H9 (cell line): ENCODE results near the gene ADGRF1. TPM values are rescaled to one million over a fixed set of nuclear protein-coding genes. Genes with fewer than 3 reads are reported as not detected.

Experiments used
- DNase-seq: peaks from one replicate; pipeline ENCODE4 v3.0.0-alpha.2; 2017
- H2AFZ ChIP-seq: one replicate; pipeline ENCODE4 v1.6.1; 2013; ENCODE audit warnings: mild to moderate bottlenecking, low read length, control low read depth, moderate library complexity
- H2AK5ac ChIP-seq: 2 replicates; pipeline ENCODE4 v1.6.1; 2013; ENCODE audit warnings: low read length, control low read depth, mixed read lengths; ENCODE audit not compliant: insufficient read length
- H2BK120ac ChIP-seq: one replicate; pipeline ENCODE4 v1.6.1; 2013; ENCODE audit warnings: low read depth, mild to moderate bottlenecking, low read length, control low read depth, inconsistent platforms; ENCODE audit not compliant: poor library complexity, severe bottlenecking
- H2BK12ac ChIP-seq: 2 replicates; pipeline ENCODE4 v1.6.1; 2013; ENCODE audit warnings: low read length, control low read depth, mixed read lengths, low read depth; ENCODE audit not compliant: insufficient read length
- H2BK15ac ChIP-seq: 2 replicates; pipeline ENCODE4 v1.6.1; 2013; ENCODE audit warnings: low read depth, low read length, control low read depth
- H2BK20ac ChIP-seq: one replicate; pipeline ENCODE4 v1.6.1; 2013; ENCODE audit warnings: low read depth, mild to moderate bottlenecking, low read length, control low read depth, inconsistent platforms; ENCODE audit not compliant: poor library complexity, severe bottlenecking
- H2BK5ac ChIP-seq: 2 replicates; pipeline ENCODE4 v1.6.1; 2013; ENCODE audit warnings: low read length, control low read depth, mixed read lengths; ENCODE audit not compliant: insufficient read length
- H3K14ac ChIP-seq: 2 replicates; pipeline ENCODE4 v1.6.1; 2013; ENCODE audit warnings: low read length, control low read depth; ENCODE audit not compliant: insufficient read depth
- H3K18ac ChIP-seq: 2 replicates; pipeline ENCODE4 v1.6.1; 2013; ENCODE audit warnings: low read depth, mild to moderate bottlenecking, mixed read lengths, low read length, control low read depth; ENCODE audit not compliant: insufficient read length
- H3K23ac ChIP-seq: 2 replicates; pipeline ENCODE4 v1.6.1; 2013; ENCODE audit warnings: low read length, control low read depth, mixed read lengths, low read depth; ENCODE audit not compliant: insufficient read length
- H3K23me2 ChIP-seq: 2 replicates; pipeline ENCODE4 v1.6.1; 2013; ENCODE audit warnings: low read depth, mild to moderate bottlenecking, mixed read lengths, low read length, control low read depth; ENCODE audit not compliant: insufficient read length, poor library complexity, severe bottlenecking
- H3K27ac ChIP-seq: 2 replicates; pipeline ENCODE4 v1.5.1; 2013; ENCODE audit warnings: low read length, control low read depth, mixed read lengths, low read depth; ENCODE audit not compliant: insufficient read length
- H3K27me3 ChIP-seq: 2 replicates; pipeline ENCODE4 v1.6.1; 2013; ENCODE audit warnings: low read length, control low read depth, inconsistent platforms; ENCODE audit not compliant: insufficient read depth
- H3K4ac ChIP-seq: 2 replicates; pipeline ENCODE4 v1.6.1; 2013; ENCODE audit warnings: low read depth, mild to moderate bottlenecking, control low read depth, inconsistent platforms, low read length, moderate library complexity
- H3K4me1 ChIP-seq: 2 replicates; pipeline ENCODE4 v1.6.1; 2013; ENCODE audit warnings: low read length, control low read depth, inconsistent platforms; ENCODE audit not compliant: insufficient read depth
- H3K4me2 ChIP-seq: 2 replicates; pipeline ENCODE4 v1.6.1; 2013; ENCODE audit warnings: low read length, control low read depth, mixed read lengths; ENCODE audit not compliant: insufficient read length, insufficient read depth
- H3K56ac ChIP-seq: 2 replicates; pipeline ENCODE4 v1.6.1; 2013; ENCODE audit warnings: low read depth, mild to moderate bottlenecking, mixed read lengths, low read length, control low read depth; ENCODE audit not compliant: insufficient read length
- H3K79me1 ChIP-seq: 2 replicates; pipeline ENCODE4 v1.6.1; 2013; ENCODE audit warnings: low read depth, mild to moderate bottlenecking, moderate library complexity, low read length, control low read depth, inconsistent platforms; ENCODE audit not compliant: insufficient read depth, poor library complexity, severe bottlenecking
- H3K79me2 ChIP-seq: 2 replicates; pipeline ENCODE4 v1.6.1; 2013; ENCODE audit warnings: low read length, control low read depth, inconsistent platforms; ENCODE audit not compliant: insufficient read depth
- H3K9ac ChIP-seq: 2 replicates; pipeline ENCODE4 v1.6.1; 2013; ENCODE audit warnings: low read length, control low read depth, mixed read lengths; ENCODE audit not compliant: insufficient read length; ENCODE audit errors: extremely low read depth
- H3K9me3 ChIP-seq: one replicate; pipeline ENCODE4 v1.6.1; 2013; ENCODE audit warnings: low read depth, low read length, inconsistent platforms; ENCODE audit not compliant: control insufficient read depth
- H3T11ph ChIP-seq: one replicate; pipeline ENCODE4 v1.6.1; 2013; ENCODE audit warnings: mild to moderate bottlenecking, low read length, control low read depth, inconsistent platforms
- H4K20me1 ChIP-seq: one replicate; pipeline ENCODE4 v1.6.1; 2013; ENCODE audit not compliant: control insufficient read depth, insufficient read length, insufficient read depth
- H4K5ac ChIP-seq: 2 replicates; pipeline ENCODE4 v1.6.1; 2013; ENCODE audit warnings: low read depth, mild to moderate bottlenecking, mixed read lengths, low read length, control low read depth; ENCODE audit not compliant: insufficient read length
- H4K8ac ChIP-seq: replicated peaks from 2 replicates; pipeline ENCODE4 v1.6.1; 2013; ENCODE audit warnings: low read length, control low read depth, mixed read lengths, low read depth; ENCODE audit not compliant: insufficient read length
- H4K91ac ChIP-seq: 2 replicates; pipeline ENCODE4 v1.6.1; 2013; ENCODE audit warnings: low read depth, mild to moderate bottlenecking, moderate library complexity, mixed read lengths, low read length, control low read depth; ENCODE audit not compliant: insufficient read length
- H3K27ac Mint-ChIP-seq, 3 experiments: 2 replicates in 2 of 3; 3 replicates in 1 of 3; pipeline ENCODE4 v1.8.0; 2020 to 2021; ENCODE audit warnings: mixed read lengths in 3 of 3, mild to moderate bottlenecking in 1 of 3, moderate library complexity in 1 of 3
- H3K27me3 Mint-ChIP-seq: 2 replicates; pipeline ENCODE4 v1.8.0; 2021; ENCODE audit warnings: low read depth, mild to moderate bottlenecking, moderate library complexity, mixed read lengths
- H3K36me3 Mint-ChIP-seq, 3 experiments: 2 replicates in 2 of 3; 3 replicates in 1 of 3; pipeline ENCODE4 v1.8.0; 2020 to 2021; ENCODE audit warnings: low read depth in 3 of 3, mixed read lengths in 3 of 3; ENCODE audit not compliant: insufficient read depth in 1 of 3
- H3K4me1 Mint-ChIP-seq, 2 experiments: 2 replicates each; pipeline ENCODE4 v1.8.0; 2020; ENCODE audit warnings: mixed read lengths in 2 of 2
- H3K4me3 Mint-ChIP-seq, 2 experiments: 2 replicates in 1 of 2; 3 replicates in 1 of 2; pipeline ENCODE4 v1.8.0; 2020 to 2021; ENCODE audit warnings: mild to moderate bottlenecking in 2 of 2, mixed read lengths in 2 of 2, moderate library complexity in 1 of 2
- H3K9me3 Mint-ChIP-seq, 2 experiments: 2 replicates in 1 of 2; 3 replicates in 1 of 2; pipeline ENCODE4 v1.8.0; 2020; ENCODE audit warnings: mild to moderate bottlenecking in 2 of 2, mixed read lengths in 2 of 2, moderate library complexity in 1 of 2
- WGBS: extraction: QIAGEN DNeasy Blood & Tissue Kit; methylation state at CpG from one replicate; pipeline ENCODE4 v1.1.7; 2013; ENCODE audit warnings: missing lambda C conversion rate, low lambda C conversion rate, mixed read lengths; ENCODE audit not compliant: insufficient read length; ENCODE audit errors: extremely low coverage; 5-methylcytosine and 5-hydroxymethylcytosine counted together
- total RNA-seq: library from RNA; stranded (reverse); gene quantifications from 2 replicates; pipeline ENCODE4 v1.2.1, GENCODE V29; 2021
- TF ChIP-seq, protein P1 (sequence below): fragments of 200-600 bp; sonication (generic); conservative IDR thresholded peaks from 3 replicates; pipeline ENCODE4 v1.8.0; 2021; ENCODE audit warnings: antibody characterized with exemption, mild to moderate bottlenecking

The ADGRF1 gene
- total RNA-seq, 1 experiment from 2014 or later = not detected

DNA sequence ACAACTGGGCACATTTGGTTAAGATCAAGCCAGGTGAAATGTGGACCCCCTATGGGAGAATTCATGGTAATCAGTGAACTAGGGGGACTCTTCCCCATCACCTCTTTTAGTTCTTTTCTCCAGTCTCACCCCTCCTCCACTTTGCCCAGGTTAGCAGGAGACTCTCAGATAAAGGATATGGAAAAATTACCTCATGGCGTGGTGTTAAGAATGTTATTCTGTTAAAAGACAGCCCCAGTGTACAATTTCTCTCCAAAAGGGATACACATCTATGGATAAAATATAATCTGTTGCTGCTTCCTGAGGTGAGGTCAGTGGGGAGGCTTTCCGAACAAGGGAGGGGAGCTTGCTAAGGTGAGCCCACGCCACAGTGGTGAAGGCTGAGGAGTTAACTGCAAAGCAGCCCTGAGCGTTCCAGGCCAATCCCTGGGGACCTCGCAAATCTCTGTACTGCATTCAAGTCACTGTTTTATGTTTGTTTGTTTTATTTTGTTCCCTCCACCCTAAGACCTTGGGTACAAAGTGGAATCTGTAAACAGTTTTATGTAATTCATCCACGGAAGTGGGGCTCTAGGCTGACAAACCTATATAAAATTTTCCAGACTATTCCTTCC, 52.0 kb downstream of the ADGRF1 start:
- Histone ChIP-seq H3T11ph (no peak overlapping the region), H3K27me3 (no peaks in the 10 kb centered on the region), H3K23ac (no peak overlapping the region), H2BK12ac (no peak overlapping the region), H3K14ac (no peak overlapping the region), H3K4me2 (no peak overlapping the region), H3K9me3 (no peaks in the 10 kb centered on the region), H3K79me2 (no peaks in the 10 kb centered on the region), H3K18ac (no peak overlapping the region), H3K56ac (no peak overlapping the region), H2AFZ (no peak overlapping the region), H2BK5ac (no peak overlapping the region), H2BK120ac (no peak overlapping the region), H3K27ac (no peak overlapping the region), H3K4ac (no peak overlapping the region), H3K9ac (no peak overlapping the region), H2AK5ac (no peak overlapping the region), H4K8ac (no peak overlapping the region), H3K79me1 (no peaks in the 10 kb centered on the region), H2BK15ac (no peak overlapping the region), H3K23me2 (no peaks in the 10 kb centered on the region), H4K20me1 (no peaks in the 10 kb centered on the region), H3K4me1 (no peaks in the 10 kb centered on the region), H4K91ac (no peak overlapping the region), H2BK20ac (no peak overlapping the region), H4K5ac (no peak overlapping the region)
- TF ChIP-seq, protein P1, sequence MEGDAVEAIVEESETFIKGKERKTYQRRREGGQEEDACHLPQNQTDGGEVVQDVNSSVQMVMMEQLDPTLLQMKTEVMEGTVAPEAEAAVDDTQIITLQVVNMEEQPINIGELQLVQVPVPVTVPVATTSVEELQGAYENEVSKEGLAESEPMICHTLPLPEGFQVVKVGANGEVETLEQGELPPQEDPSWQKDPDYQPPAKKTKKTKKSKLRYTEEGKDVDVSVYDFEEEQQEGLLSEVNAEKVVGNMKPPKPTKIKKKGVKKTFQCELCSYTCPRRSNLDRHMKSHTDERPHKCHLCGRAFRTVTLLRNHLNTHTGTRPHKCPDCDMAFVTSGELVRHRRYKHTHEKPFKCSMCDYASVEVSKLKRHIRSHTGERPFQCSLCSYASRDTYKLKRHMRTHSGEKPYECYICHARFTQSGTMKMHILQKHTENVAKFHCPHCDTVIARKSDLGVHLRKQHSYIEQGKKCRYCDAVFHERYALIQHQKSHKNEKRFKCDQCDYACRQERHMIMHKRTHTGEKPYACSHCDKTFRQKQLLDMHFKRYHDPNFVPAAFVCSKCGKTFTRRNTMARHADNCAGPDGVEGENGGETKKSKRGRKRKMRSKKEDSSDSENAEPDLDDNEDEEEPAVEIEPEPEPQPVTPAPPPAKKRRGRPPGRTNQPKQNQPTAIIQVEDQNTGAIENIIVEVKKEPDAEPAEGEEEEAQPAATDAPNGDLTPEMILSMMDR = no peak
- Mint-ChIP-seq H3K4me3 (no peak overlapping the region), H3K27ac (0 out of 7 replicates have a peak overlapping the region, but pooled peaks of 1 of the 3 experiments have one; percentile 4), H3K4me1 (0 out of 4 replicates have a peak, but pooled peaks cover 0 to 2% of the 10 kb centered on the region in 2 experiments), H3K9me3 (no peaks in the 10 kb centered on the region), H3K27me3 (peaks cover 1% of the 10 kb centered on the region; the same call in 1 of the 2 replicates), H3K36me3 (no peaks in the 10 kb centered on the region)
- WGBS = no CpG with 5 or more reads among the region's 6 CpGs
- no peak for DNase-seq
